GM21717 (cell line): ENCODE measurements around the gene NCBP1.
"Not testable (repeated sequence)": the region's sequence is repeated elsewhere in the genome, so short reads cannot be mapped to it uniquely, and the experiment has no call there.

Experiments
- ATAC-seq: cut with Tn5 transposase; IDR thresholded peaks from one replicate; pipeline ENCODE4 v1.9.1; 2021; ENCODE audit warnings: mild to moderate bottlenecking, moderate library complexity; ENCODE audit not compliant: unreplicated experiment

NCBP1 gene

GRCh38 chr9:97622483-97622882, 11.1 kb upstream of the NCBP1 start:
- ATAC-seq = not testable (repeated sequence)

DNA sequence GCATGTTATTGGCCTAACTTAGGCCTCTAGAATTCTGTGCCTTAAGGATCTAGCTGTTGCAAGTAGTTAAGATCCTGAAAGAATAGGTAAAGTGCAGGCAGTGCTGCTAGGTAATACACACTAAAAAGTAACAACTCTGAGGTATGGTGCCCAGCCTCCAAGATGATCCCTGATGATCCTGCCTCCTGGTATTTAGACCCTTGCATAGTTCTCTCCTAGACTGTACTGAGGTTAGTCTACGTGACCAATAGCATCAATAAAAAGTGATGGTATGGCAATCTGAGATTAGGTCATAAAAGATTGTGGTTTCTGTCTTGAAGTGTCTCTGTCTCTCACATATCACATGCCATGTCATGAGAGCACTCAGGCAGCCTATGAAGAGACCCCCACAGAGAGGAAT, 9.7 kb upstream of the NCBP1 start:
- no peak for ATAC-seq

GRCh38 chr9:97625620-97626019, 8.0 kb upstream of the NCBP1 start:
- no peak for ATAC-seq

- ATAC-seq = no peak
Measured at GRCh38 chr9:97627624-97628023, 6.0 kb upstream of the NCBP1 start.

- ATAC-seq = no peak
Measured at GRCh38 chr9:97628668-97629067, 5.0 kb upstream of the NCBP1 start.

- ATAC-seq = no peak
Measured at GRCh38 chr9:97629156-97629555, 4.5 kb upstream of the NCBP1 start.

DNA sequence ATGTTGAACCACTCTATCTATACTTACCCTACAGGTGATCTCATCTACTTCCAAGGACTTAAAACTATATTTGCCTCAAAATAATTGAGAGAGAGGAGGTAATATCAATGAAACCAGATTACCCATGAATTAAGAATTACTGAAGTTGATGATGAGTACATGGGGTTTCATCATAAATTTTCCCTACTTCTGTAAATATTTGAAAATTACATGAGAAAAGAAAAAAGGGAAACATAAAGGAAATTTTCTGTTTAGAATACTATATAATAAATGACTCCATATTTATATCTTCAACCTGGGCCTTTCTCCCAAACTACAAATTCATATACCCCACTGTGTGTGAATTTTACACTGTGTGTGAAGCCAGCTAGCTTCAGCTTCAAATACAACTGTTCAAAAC, 3.0 kb upstream of the NCBP1 start:
- ATAC-seq = no peak

GRCh38 chr9:97632248-97632984, 1.2 kb upstream of the NCBP1 start:
- ATAC-seq = peak; percentile 9

- peak; percentile 7 for ATAC-seq
Measured at GRCh38 chr9:97633859-97634490, 354 bp downstream of the NCBP1 start.

GRCh38 chr9:97635026-97635425, 1.4 kb downstream of the NCBP1 start:
- no peak for ATAC-seq

GRCh38 chr9:97636903-97637302, 3.3 kb downstream of the NCBP1 start:
- ATAC-seq = no peak

GRCh38 chr9:97638666-97639065, 5.0 kb downstream of the NCBP1 start:
- ATAC-seq = no peak

DNA sequence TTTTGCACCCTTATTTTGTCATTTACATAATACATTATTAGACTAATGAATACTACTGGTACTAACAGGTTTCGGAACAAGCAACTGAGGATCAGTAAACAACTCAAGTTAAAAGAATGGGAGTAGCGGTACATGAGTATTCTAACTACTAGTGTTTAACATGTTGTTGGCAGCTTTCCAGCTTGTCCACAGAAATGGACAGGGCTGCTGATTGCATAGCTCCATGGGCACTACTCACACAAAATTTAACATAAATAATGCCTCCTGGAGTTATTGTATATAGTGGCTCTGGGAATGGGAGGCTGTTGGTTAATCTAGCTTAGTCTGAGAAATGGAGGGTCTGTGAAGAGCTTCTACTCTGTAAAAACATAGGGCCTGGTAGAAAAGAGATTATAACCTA, 6.7 kb downstream of the NCBP1 start:
- ATAC-seq = no peak

DNA sequence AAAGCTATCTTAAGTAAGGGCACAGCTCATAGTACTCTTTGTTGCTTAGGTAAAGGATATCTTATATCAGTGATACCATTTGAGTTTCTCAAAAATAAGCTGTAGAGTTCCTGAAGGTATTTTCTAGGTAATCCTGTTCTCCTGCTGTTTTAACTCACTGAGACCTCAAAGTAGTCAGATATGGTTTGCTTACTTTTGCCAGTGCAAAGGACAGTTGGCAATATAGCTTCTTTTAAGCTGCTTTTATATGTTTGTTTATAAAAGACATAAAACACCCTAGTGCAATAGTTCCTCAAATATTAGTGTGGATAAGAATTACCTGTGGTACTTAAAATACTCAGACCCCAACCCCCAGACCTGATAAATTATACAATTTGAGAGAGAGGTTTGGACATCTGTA, 12.1 kb downstream of the NCBP1 start:
- ATAC-seq = no peak

GRCh38 chr9:97647996-97648395, 14.4 kb downstream of the NCBP1 start:
- no peak for ATAC-seq

- no peak for ATAC-seq
Measured at GRCh38 chr9:97651646-97652045, 18.0 kb downstream of the NCBP1 start.

DNA sequence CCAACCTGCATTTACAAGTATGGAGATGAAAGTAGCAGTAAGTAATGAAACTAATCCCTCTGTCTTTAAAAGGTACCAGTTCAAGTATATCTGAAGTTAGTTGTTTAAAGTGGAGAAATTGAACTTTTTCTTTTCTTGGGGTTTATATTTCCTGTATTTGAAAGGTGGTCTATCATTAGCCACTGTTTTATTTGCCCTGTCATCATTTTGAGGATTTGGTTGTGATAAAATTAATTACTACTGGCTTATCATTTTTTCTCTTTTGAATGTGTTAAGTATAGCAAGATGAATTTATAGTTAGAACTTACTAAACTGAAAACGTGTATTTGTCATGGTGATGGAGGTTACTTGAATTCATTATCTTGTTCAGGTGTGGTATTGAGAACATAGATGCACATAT, 25.1 kb downstream of the NCBP1 start:
- ATAC-seq = no peak

DNA sequence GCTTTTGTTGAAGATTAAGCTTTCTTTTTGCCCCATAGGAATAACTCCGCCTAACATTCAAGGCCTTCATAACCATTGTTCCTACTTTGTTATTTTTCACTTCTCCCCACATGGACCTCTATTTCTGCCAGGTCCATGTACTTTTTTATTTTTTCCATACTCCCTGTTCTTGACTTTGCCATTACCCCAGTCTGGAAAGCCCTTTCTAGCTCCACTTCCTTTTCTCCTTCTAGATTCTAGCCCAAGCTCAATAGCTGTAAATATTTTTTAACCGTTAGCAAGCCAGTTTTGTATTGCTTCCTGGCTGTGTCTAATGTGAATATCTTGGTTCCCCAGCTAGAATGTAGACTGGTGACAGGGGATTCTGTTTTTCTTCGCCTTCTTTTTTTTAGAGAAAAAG, 26.1 kb downstream of the NCBP1 start:
- no peak for ATAC-seq

DNA sequence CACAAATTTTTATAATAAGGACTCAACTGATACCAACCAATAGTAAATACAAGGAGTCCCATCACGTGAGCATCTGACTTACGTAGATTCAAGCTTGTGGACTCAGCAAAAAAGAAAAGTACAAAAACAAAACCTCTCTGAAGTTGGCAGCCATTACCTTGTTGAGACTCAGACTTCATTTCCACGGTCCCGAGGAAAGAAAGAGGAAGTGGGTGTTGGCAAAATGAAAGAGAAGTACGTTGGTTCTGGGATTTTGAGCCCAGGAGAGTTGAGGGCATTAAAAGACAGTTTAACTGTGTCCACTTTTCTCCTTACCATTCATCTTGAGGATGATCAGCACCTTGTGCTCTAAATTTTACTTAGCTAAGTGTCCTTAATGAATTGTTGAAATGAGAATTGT, 26.7 kb downstream of the NCBP1 start:
- no peak for ATAC-seq

GRCh38 chr9:97660847-97661246, 27.2 kb downstream of the NCBP1 start:
- no peak for ATAC-seq

- no peak for ATAC-seq
Measured at GRCh38 chr9:97665742-97666141, 32.1 kb downstream of the NCBP1 start.

GRCh38 chr9:97666907-97667686, 33.5 kb downstream of the NCBP1 start:
- ATAC-seq = no peak
